ENCODE data around the gene LDLRAD2.

Gene LDLRAD2

DNA sequence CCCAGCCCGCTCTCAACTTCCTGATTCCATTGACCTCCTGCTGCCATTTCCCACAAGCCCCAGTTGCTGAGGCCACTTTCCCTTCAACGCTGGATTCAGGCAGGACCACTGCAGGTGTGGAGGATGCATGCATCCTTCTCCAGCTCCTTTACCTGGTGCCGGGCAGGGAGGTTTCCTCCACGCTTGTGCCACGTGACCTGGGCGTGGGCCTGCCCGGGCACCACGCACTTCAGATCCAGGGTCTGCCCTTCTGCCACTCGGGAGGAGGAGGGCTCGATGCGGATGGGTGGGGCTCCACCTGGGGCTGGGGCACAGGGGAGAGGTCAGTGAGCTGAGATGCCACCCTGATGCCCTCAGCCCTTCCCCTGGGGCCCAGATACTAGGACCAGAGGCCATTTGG, 31.9 kb downstream of the LDLRAD2 start:
- DNase-seq: no peak

DNA sequence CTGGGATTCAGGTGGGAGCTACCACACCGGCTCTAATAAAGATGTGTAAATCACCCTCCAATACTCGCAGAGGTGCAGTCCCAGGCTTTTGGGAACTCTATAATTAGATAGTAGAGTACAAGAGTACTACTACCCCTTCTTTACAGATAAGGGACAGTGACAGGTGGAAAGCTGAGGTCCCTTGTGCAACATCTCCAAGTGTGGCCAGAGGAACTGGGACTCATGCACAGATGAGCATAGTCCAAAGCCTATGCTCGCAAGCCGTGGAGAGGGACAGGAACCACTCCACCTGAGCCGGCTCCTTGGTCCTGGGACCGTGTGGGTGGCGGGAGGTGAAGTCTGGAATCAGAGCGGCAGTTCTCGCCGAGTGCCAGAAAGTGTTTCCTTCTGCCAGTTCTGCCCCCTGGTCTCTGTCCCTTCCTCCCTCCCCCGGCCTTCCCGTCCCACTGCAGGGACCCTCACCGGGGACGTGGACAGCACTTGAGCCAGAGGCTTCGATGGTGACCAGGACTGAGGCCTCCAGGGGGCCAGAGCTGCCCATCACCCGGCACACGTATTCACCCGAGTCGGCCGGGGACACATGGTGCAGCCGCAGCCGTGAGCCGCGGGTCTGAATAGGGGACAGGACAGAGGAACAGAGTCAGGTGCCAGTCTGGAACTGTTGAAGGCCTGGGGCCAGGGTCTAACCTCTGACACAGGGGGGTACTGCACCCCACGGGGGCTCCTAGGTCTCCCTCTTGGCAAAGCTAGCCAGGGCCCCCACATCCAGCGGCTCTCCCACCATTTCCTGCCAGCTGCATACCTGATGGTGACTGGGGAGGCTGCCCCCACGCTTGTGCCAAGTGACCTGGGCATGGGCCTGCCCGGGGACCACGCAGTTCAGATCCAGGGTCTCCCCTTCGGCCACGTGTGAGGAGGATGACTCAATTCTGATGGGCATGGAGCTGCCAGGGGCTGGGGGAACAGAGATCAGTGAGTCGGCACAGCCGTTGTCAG, 33.9 kb downstream of the LDLRAD2 start:
- no peak for DNase-seq

DNA sequence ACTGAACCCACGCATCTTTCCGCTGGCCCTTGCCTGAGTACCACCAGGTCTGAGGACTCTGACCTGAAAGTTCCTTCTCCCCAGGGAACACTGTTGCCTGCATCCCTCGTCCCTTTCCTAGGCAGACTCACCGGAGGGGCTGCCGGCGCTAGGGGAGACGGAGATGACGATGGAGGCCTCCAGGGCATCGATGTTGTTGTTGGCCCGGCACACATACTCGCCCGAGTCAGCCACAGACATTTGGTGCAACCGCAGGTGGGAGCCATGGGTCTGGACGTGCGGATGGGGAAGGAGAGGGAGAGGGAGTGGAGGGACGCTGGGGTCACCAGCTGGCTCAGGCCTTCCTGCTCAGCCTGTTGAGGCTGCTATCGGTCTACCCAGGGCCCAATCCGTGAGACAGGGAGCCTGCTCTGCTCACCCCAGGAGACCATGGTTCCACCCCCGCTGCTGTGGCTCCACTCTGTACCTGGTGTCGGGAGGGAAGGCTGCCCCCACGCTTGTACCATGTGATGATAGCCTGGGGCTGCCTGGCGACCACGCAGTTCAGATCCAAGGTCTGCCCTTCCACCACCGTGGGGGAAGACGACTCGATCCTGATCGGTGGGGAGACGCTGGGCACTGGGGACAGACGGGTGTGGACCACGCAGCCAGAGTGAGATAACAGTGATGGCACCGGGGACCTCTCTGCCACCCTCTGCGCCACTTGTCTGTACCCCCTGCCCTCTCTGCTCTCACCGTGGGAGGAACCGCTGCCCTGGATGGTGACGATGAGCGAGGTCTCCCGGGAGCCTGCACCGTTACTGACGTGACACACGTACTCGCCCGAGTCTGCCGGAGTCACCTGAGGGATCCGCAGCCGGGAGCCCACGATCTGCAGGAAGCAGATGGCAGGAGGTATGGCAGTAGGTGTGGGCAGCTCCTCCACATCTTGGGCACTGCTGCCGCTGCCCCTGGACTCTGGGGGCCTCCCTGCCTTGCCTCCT, 35.4 kb downstream of the LDLRAD2 start:
- DNase-seq: no peak

DNA sequence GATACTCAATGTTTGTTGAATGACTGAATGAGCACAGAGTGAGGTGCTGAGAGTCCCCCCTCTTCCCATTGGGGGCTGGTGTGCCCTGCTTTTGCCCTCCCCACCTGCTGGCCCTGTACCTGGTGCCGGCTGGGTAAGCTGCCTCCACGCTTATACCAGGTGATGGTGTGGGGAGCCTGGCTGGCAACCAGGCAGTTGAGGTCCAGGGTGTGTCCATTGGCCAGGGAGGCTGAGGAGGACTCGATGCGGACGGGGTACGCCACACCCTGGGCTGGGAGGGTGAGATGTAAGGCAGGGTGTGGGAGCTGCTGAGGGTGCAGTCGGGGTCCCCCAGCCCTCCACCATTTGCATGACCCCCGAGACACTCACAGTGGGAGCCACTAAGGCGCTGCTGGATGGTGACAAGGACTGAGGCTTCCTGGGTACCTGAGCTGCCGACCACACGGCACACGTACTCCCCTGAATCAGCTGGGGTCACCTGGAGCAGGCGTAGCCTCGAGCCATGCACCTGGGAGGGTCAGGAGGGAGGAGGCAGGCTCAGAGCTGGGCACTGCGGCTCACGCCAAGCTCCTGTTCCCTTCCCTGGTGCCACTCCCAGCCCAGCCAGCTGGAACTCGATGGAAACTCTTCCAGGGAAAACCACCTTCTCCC, 36.6 kb downstream of the LDLRAD2 start:
- no peak for DNase-seq

DNA sequence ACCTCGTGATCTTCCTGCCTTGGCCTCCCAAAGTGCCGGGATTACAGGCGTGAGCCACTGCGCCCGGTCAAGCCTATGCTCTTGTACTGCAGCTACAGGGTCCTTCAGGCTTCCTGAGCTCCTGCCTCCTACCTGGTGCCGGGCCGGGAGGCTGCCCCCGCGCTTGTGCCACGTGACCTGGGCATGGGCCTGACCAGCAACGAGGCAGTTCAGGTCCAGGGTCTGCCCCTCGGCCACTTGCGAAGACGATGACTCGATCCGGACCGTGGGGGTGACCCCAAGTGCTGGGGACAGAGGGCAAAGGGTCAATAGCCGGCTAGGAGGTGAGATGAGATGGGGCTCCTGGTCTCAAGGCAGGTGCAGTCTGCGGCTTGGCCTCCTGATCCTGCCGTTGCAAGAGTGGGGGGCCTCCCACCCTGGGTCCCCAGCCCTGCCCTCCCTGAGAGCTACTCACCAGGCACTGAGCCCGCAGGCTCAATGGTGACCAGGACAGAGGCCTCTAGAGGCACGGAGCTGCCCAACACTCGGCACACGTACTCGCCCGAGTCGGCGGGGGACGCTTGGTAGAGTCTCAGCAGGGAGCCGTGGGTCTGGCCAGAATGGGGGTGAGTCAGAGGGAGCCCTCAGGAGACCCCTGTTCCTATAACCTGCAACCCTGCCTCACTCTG, 38.0 kb downstream of the LDLRAD2 start:
- no peak for DNase-seq

DNA sequence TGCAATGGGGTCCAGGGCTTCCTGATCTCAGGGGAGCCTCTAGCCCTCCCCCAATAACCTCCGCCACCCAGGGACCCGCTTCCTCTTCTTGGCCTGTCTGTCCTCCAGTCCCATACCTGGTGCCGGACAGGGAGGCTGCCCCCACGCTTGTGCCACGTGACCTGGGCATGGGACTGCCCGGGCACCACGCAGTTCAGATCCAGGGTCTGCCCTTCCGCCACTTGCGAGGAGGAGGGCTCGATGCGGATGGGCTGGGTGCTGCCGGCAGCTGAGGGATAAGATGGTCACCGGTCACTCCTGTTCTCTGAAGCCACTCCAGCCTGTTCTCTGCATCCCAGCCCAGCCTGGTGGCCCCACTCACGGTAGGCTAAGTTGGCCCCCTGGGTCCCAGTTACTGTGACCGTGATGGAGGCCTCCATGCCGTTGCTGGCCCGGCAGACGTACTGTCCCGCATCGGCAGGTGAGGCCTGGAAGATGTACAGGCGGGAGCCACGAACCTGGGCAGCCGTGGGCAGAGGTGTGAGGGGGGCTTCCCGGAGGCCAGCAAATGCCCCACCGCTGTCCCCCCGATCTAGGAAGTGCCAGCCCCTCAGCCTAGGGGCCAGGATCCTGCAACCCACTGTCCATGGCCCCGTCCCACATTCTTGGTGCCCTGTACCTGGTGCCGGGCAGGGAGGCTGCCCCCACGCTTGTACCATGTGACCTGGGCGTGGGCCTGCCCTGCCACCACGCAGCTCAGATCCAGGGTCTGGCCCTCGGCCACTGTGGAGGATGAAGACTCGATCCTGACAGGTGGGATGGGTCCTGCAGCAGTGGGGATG, 39.6 kb downstream of the LDLRAD2 start:
- no peak for DNase-seq

DNA sequence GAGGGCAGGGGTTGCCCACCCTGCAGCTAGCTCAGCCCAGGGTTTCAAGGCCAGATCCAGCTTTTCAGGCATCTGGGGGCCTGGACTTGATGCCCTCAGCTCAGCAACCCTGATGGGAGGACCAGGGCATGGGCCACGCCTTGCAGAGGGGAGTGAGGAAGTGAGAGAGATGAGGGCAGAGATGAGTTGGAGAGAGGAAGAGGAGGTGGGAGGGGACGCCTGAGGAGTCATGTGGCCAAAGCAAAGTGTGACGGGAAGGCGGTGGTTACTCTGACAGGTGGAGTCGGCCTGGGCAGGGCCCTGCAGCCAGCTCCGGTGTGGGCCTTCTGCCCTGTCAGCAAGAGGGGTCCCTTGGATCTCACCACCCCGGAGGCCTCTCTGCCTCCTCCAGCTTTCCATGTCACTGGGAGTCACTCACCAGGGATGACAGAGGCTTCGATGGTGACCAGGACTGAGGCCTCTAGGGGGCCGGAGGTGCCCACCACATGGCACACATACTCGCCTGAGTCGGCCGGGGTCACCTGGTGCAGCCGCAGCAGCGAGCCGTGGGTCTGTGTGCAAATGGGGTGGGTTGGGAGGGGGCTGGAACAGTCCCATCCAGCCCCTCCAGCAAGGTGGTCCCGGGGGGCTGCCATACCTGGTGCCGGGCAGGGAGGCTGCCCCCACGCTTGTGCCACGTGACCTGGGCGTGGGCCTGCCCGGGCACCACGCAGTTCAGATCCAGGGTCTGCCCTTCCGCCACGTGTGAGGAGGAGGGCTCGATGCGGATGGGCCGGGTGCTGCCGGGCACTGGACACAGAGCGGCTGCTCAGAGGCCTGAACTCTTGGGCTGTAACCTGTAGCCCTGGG, 40.4 kb downstream of the LDLRAD2 start:
- no peak for DNase-seq

DNA sequence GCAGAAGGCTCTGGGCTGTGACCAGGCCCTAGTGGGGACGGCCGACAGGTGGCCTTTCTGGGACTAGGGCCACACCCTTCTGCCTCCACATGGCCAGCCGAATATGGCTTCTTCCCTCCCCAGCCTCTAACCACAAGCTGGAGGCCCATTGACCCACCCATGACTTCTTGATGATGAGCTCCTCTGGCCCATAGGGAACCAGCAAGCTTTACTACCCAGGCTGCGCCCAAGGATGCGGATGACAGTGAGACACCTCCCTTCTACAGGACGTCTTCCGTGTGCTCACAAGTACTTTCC, 41.0 kb downstream of the LDLRAD2 start:
- DNase-seq: no peak

DNA sequence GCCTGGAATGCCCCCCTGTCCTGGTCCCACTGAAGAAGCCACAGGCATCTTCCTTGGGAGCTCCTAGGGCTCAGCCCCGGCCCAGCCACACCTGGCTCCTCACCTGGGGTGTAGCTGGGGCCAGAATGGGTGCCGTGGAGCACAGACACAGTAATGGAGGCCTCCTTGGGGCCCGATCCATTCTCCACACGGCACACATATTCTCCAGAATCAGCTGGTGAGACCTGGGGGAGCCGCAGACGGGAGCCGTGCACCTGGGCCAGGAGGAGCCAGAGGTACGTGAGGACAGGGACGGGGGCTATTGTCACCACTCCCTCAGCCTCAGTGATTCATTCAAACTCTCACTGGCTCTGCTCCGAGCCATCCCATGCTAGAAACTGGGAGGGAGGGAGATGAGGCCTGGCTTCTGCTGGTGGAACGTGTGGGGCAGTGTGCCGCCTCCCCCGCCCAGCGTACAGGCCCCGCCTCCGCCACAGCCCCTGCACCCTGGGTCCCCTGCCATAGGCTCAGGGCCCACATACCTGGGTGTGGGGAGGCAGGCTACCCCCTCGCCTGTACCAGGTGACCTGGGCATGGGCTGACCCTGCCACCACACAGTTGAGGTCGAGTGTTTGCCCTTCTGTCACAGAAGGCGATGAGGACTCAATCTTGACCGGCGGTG, 42.2 kb downstream of the LDLRAD2 start:
- DNase-seq: no peak

DNA sequence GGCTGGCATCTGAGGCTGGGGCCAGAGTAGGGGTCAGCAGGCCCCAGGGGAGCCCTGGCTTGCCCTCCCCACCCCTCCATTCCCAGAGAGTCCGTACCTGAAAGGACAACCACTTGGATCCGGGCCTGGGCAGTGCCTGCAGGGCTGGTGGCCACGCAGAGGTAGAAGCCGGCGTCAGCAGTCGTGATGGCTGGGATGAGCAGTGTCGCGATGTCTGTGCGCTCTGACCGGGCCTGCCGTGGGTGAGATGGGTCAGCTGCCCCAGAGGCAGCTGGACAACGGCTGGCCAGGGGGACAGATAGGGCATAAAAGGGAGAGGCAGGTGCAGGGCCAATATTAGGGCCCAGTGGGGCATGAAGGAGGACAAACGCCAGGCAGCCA, 42.7 kb downstream of the LDLRAD2 start:
- DNase-seq: no peak

DNA sequence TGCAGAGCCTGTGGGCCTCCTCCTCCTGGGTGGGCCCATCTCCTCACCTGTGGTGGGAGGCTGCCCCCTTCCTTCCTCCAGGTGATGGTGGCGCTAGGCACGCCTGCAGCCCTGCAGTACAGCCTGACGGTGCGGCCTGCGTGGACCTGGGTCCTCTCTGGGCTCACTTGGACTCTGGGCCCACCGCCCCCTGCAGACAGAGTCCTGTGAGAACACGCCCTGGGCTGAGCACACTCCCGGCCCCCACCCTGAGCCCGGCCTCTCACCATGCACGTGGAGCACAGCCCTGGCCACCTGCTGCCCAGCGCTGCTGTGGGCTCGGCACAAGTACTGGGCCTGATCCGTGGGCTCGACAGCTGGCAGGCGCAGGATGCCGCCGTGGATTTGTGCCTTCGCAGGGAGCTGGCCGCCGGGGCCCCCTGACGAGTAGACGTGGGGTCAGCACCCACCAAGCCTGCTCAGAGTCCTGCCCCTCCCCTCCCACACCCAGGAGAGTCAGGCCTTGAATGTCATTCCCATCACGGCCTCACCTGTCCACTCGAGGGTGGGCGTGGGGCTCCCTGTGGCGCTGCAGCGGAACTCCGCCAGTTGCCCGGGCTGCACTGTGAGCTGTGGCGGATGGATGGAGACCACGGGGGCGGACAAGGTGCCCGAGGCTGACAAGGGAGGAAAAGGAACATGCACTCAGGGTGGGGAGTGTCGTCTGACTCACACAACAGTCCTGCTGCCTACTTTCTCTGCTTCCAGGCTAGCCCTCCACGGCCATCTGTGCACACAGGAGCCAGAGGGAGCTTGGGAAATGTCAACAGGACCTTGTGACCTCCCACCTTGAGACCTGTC, 43.4 kb downstream of the LDLRAD2 start:
- DNase-seq: no peak

DNA sequence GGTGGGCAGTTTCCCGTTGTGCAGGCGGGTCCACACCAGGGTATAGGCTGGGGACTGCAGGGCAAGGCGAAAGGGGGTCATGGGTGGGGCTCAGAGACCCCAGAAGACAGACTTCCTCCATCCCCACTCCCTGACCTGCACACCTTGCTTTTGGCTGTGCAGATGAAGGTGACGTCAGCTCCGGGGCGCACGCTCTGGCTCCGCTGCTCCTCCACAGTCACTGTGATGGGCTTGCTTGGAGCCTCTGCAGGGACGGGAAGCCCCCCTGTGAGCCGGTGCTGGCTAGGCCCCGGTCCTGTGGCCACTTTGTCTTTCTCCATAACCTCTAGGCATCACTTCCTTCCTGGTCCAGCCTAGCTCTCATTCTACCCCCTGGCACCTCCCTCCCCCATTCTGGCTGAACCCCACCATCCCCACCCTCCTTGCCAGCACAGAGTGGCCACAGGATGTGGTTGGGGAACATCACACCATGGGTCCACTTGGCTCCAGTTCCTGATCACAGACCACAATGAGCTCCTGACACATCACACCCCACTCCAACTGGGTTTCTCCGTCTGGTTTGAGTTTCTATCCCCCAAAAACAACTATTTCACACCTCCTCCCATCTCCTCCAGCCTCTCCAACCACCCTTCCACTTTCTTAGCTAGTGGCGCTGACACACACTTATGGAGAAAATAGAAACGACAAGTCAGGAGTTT, 45.2 kb downstream of the LDLRAD2 start:
- DNase-seq: no peak

DNA sequence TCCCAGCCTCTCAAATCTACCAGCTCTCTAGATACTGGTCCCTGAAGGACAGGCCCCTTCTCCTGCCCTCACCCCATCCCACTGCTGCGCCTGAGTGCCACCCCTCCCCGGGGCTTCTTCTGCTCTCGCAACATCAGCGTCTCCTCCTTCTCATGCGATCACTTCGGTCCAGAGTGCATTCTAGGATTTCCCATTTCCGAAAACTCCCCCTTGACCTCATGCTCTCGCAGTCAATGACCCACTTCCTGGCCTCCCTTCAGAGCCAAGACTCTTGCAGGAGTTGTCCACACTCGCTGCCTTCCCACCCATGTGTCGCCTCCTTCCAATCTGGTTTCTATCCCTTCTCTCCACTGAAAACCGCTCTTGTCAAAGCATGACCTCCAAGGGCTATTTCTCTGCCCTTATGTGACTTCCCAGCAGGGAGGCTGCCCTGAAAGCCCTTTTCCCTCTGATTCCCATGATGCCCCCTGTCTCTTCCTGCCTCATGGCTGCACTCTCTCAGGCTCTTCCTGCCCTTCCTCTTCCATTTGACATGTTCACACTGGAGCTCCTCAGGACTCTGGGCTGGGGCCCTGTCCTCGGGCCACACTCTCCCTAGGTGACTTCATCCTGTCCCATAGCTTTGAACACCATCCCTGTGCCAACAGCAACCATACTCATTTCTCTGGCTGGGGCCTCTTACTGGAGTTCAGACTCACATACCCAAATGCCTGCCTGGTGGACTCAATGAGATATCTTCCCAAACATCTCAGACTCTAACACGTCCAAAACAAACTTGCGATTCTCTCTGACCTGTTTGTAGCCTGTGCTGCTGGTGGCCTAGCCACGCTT, 46.0 kb downstream of the LDLRAD2 start:
- no peak for DNase-seq

DNA sequence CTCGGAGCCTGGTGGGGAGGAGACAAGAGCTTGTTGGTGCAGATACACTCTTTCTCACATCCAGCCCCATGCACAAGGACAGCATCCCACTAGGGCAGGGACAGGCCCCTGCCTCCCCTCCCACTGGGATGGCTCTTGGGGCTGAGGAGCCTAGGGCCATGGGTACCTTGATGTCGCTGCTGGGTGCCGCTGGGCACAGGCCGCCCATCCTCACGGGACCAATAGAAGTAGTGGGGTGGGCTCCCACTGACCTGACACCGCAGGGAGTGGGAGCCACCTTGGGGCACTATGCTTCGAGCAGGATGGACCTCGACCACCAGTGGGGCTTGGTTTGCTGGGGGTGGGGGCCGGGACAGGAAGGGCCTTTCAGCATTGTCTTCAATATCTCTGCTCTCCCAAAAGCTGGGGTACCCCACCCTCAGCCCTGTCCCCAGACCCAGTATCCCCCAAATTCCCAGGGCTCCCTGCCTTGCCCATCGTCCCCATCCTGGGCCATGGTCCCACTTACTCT, 47.7 kb downstream of the LDLRAD2 start:
- no peak for DNase-seq

DNA sequence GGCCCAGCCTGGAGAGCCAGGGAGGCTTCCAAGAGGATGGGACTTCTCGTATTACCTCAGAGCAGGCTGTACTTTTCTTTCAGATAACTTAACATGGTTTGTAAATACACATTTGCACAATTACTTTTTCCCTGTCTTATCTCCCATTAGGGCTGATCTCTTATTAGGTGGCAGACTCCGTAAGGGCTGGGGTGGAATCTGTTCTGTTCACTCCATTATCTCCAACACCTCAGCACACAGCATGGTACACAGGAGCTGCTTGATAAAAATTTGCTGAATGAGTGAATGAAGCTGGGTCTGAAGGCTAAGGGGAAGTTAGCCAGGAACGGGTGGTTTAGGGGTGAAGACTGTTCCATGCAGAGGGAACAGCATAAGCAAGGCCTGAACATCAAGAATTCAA, 48.9 kb downstream of the LDLRAD2 start:
- DNase-seq: no peak

DNA sequence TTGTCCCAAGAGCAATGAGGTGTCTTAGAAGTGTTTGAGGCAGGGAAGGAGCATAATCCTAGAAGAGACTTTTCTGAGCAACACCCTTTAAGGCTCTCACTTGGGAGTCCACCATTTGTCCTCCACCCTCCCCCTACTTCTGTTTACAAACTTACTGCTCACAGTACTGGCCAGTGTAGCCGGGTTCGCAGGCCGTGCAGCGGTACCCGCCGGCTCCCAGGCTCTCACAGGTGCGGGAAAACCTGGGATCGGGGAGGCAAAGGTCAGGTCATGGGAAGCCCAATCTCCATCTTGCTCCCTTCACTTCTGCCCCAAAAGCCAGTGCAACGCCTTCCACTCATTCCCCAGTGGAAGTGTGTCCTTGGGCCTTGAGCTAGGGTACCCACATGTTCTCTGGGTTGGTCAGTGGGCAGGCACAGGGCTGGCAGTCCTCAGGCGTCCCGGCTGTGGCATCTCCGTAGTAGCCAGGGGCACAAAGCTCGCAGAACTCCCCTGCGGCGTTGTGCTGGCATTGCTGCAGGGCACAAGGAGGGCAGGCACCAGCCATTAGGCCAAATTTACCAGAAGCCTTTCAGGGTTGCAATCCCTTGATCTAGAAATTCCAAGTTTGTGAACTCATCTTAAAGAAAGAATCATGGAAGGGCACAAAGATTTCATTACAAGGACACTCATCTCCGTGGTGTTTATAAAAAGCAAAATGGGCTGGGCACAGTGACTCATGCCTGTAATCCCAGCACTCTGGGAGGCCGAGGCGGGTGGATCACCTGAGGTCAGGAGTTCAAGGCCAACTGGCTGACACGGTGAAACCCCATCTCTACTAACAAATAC, 49.8 kb downstream of the LDLRAD2 start:
- DNase-seq: no peak
